Measurements from ENCODE around the gene KIAA0753. TPM values are rescaled to one million over a fixed set of nuclear protein-coding genes. Genes with fewer than 3 reads are reported as not detected.
A peak's percentile ranks its signal among the peaks of the same experiment; 100 is the strongest.

KIAA0753 gene
- total RNA-seq, 1 donor from 2014 or later, result 18.2 TPM

DNA sequence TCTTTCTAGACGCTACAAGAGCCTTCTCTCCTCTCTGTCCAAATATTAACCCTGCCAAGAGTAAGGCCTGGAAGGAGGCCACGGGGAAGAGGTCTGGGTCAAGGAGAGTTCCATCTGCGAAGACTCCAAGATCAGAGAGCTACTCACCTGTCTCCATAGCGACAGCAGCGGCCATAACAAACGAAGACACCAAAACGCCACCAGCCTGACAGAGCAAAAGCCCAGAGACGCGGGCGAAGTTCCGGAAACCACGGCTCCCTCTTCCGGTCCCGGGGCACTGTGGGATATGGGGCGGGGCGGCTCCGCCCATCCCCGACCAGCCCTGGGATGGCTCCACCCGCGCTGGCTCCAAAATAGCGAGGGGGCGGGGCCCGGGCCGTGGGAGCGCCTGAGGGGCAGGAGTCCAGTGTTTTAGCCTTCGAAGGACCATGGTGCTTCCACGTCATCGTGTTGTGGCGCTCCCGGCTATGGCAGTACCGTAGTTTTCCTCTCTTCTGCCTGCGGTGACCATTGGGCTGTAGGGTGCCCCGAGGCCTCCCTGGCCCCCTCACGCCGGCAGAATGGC lies 10.9 kb upstream of the KIAA0753 start, which contains the start of the genes C17orf100 and MED31:
Gene C17orf100, plus strand, starts transcription at position 409 of the 565 bp plus-strand sequence. Its CDS starts 152 bp downstream, at position 561.
Gene MED31, minus strand, starts transcription at position 252 of the 565 bp plus-strand sequence. Its CDS starts 77 bp downstream, at position 175.
- H3K4me3 Mint-ChIP-seq, result peak within 1 kb of the TSS; percentile 100
- H3K4me1 Mint-ChIP-seq (ENCODE audit: low read depth), result peaks cover 69% of the 10 kb centered on the region
- intact Hi-C loops (cut with micrococcal nuclease), result loop anchor here (1.0 to 5.0 kb wide), 5 partner anchors 11 to 1731 kb away; partner anchors contain the start of genes KIAA0753, RPL26 and TEKT1
- H3K27ac Mint-ChIP-seq, result peak within 1 kb of the TSS; percentile 100
- H3K9me3 Mint-ChIP-seq, result no peaks in the 10 kb centered on the region
- peak; percentile 95 for DNase-seq (ENCODE audit: low spot score)
- H3K27me3 Mint-ChIP-seq (ENCODE audit: insufficient read depth), result peaks cover 17% of the 10 kb centered on the region
- H3K36me3 Mint-ChIP-seq (ENCODE audit: low read depth), result peaks cover 26% of the 10 kb centered on the region

DNA sequence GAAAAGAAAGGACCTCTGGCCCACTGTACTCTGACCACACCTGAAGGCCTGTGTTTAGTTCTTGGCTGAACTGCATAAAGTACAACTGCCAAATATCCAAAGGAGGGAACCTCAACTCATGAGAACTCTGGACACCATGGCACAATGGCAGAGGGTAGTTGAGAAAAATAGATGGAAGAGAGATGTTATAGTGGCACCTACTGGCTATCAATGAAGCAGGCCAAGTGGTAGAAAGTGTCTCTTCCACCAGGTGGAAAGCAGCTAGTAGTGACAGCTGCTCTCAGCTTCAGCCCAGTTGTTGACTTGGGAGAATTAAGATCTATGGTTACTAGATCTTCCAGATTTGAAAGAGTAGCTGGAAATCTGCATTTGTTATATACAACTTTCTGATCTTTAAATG lies 7.7 kb upstream of the KIAA0753 start:
- Mint-ChIP-seq H3K4me3 (no peak overlapping the region), H3K4me1 (ENCODE audit: low read depth) (peaks cover 64% of the 10 kb centered on the region), H3K36me3 (ENCODE audit: low read depth) (peaks cover 41% of the 10 kb centered on the region), H3K27ac (no peak overlapping the region), H3K27me3 (ENCODE audit: insufficient read depth) (peaks cover under 1% of the 10 kb centered on the region), H3K9me3 (no peaks in the 10 kb centered on the region)
- no peak for DNase-seq (ENCODE audit: low spot score)
- intact Hi-C loops (cut with micrococcal nuclease), result loop anchor here (10.0 kb wide), 2 partner anchors 203 to 1163 kb away; partner anchors contain the start of genes DERL2, MIS12 and PIMREG

DNA sequence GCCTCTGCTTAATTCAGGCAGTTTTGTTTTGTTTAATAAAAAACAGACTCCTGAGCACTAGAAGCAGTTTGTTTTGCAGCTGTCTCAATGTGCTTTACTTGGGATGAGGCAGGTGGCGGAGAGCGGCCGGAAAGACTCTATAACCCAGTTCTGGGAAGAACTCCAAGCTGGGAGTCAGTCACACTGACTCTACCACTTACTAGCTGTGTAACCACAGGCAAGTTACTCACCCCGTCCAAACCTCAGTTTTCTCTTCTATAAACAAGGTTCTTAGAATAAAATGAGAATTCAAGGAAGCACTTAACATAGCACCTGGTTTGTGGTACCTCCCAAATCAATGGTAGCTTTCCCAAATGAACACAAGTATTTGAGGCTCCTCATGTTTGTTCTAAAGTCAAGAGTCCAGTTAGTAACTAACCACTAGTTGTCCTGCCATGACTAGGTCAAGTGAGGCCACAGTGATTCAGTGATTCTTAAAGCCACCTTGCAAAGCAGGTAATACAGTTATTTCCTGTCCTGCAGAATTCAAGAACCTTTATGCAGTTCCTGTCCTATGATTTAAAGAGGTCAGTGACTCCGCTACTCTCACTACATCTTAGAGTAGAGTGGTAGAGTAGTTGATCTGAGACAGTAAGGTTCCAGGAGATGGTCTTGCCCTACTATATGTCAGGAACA lies 3.1 kb upstream of the KIAA0753 start:
- H3K27ac Mint-ChIP-seq, result no peak overlapping the region
- no peak overlapping the region for H3K4me3 Mint-ChIP-seq
- intact Hi-C loops (cut with micrococcal nuclease), result loop anchor here (5.0 to 10.0 kb wide), 5 partner anchors 86 to 1159 kb away; partner anchors contain the start of genes DERL2, MIS12, NLRP1 and PIMREG

GRCh38 chr17:6642592-6642991 lies 2.1 kb upstream of the KIAA0753 start:
- Mint-ChIP-seq H3K4me3 (peak overlapping the region; percentile 97), H3K9me3 (no peaks in the 10 kb centered on the region), H3K4me1 (ENCODE audit: low read depth) (peaks cover 61% of the 10 kb centered on the region), H3K36me3 (ENCODE audit: low read depth) (peaks cover 37% of the 10 kb centered on the region), H3K27ac (peak overlapping the region; percentile 71), H3K27me3 (ENCODE audit: insufficient read depth) (no peaks in the 10 kb centered on the region)
- intact Hi-C loops (cut with micrococcal nuclease), result loop anchor here (5.0 to 10.0 kb wide), 5 partner anchors 85 to 1158 kb away; partner anchors contain the start of genes DERL2, MIS12, NLRP1 and PIMREG
- no peak for DNase-seq (ENCODE audit: low spot score)

More for the DNA sequence above, 3.1 kb upstream of the KIAA0753 start:
- no peak for DNase-seq (ENCODE audit: low spot score)
- Mint-ChIP-seq H3K36me3 (ENCODE audit: low read depth) (peaks cover 47% of the 10 kb centered on the region), H3K27me3 (ENCODE audit: insufficient read depth) (no peaks in the 10 kb centered on the region), H3K4me1 (ENCODE audit: low read depth) (peaks cover 64% of the 10 kb centered on the region), H3K9me3 (no peaks in the 10 kb centered on the region)

- peaks cover 60% of the 10 kb centered on the region for H3K4me1 Mint-ChIP-seq (ENCODE audit: low read depth)
- no peaks in the 10 kb centered on the region for H3K9me3 Mint-ChIP-seq
- intact Hi-C loops (cut with micrococcal nuclease), result loop anchor here (2.0 to 10.0 kb wide), 7 partner anchors 67 to 1157 kb away; partner anchors contain the start of genes DERL2, MIS12, NLRP1 and PIMREG
- peaks cover 32% of the 10 kb centered on the region for H3K36me3 Mint-ChIP-seq (ENCODE audit: low read depth)
- H3K4me3 Mint-ChIP-seq, result peak overlapping the region; percentile 97
- no peaks in the 10 kb centered on the region for H3K27me3 Mint-ChIP-seq (ENCODE audit: insufficient read depth)
- H3K27ac Mint-ChIP-seq, result peak overlapping the region; percentile 99
- no peak for DNase-seq (ENCODE audit: low spot score)
Observed at GRCh38 chr17:6641247-6641863, 844 bp upstream of the KIAA0753 start.

DNA sequence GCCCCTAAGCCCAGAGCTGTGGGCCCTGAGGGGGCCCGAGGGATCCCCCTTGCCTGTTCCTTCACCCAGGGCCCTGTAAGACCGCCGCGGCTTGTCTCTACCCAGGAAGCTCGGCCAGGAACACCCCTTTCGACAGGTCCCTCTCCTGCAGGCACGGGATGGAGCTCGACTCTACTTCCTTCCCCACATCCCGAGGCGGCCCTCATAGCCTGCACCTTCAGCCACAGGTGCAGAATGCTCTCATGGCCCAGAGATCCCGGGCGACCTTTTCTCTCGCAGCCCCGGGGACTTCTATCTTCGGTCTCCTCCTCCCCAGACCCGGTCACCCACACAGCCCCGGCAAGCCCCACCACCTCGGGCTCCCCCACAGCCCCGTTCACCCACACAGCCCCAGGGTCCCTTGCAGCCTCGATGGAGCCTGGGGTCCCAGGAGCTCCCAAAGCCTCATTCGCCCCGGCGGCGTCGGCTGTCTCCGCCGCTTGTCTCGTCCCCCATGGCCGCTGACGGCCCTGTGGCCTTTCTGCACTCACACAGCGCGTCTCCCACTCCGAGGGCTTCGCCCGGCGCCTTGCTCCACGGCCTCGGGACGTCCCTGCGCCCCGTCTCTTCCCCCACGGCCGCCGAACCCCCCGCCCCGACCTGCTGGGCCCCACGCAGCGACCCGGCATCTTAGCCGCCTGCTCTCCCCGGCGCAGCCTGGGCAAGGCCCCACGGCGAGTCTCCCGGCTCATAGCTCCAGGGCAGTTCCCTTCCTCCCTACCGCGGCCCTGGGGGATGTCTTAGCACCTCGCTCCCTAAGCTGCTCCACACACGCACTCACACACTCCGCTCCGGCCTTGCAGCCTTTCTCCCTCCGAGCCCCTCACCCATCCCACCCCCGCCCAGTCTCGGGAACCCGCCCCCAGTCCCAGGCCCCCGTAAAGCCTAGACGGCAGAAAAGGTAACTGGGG lies 650 bp downstream of the KIAA0753 start:
- Mint-ChIP-seq H3K36me3 (ENCODE audit: low read depth) (peaks cover 28% of the 10 kb centered on the region), H3K27ac (peak overlapping the region; percentile 99), H3K9me3 (no peaks in the 10 kb centered on the region), H3K4me1 (ENCODE audit: low read depth) (peaks cover 55% of the 10 kb centered on the region), H3K4me3 (peak overlapping the region; percentile 97), H3K27me3 (ENCODE audit: insufficient read depth) (no peaks in the 10 kb centered on the region)
- DNase-seq (ENCODE audit: low spot score), result no peak
- intact Hi-C loops (cut with micrococcal nuclease), result loop anchor here (1.0 to 10.0 kb wide), 8 partner anchors 11 to 1155 kb away; partner anchors contain the start of genes C17orf100, DERL2, MED31 and MIS12

- Mint-ChIP-seq H3K27ac (peak overlapping the region; percentile 72), H3K27me3 (ENCODE audit: insufficient read depth) (no peaks in the 10 kb centered on the region), H3K9me3 (no peaks in the 10 kb centered on the region), H3K36me3 (ENCODE audit: low read depth) (peaks cover 27% of the 10 kb centered on the region), H3K4me3 (peak overlapping the region; percentile 97), H3K4me1 (ENCODE audit: low read depth) (peaks cover 47% of the 10 kb centered on the region)
- intact Hi-C loops (cut with micrococcal nuclease), result no loop called here
- no peak for DNase-seq (ENCODE audit: low spot score)
Observed at GRCh38 chr17:6639014-6639585, 1.4 kb downstream of the KIAA0753 start.

DNA sequence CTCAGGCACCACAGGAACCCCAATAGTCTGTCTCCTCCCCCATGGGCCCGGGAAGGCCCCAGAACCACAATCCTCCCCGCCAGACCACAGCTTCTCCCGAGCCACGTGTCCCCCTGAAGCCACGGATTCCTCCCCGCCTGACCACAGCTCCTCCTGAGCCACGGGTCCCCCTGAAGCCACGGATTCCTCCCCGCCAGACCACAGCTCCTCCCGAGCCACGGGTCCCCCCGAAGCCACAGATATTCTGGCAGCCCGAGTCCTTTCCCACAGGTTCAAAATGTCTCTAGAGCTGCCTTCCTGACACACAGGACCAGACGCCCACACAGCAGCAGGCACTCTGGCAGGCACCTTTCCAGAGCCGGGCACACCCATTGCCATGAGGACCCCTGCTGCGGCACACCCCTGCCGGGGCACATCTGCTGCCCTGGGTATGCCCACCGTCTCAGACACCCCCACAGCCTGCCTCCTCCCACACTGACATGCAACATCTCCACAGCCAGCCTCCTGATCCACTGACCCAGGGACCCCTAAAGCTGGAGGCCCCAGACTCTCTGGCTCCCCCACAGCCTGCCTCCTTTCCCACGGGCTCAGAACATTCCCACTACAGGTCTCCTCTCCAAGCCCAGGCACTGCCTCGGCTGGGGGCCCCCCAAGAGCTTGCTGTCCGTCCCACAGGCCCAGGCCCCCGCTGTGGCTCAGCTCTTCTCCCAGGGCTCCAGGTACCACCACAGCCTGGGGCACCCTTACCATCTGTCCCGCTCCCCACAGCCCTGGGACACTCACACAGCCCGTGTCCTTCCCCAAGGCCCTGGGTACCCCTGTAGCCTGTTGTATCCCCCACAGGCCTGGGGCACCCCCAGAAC lies 2.2 kb downstream of the KIAA0753 start:
- Mint-ChIP-seq H3K27ac (no peak overlapping the region), H3K4me1 (ENCODE audit: low read depth) (peaks cover 39% of the 10 kb centered on the region), H3K4me3 (peak overlapping the region; percentile 97), H3K36me3 (ENCODE audit: low read depth) (peaks cover 24% of the 10 kb centered on the region), H3K27me3 (ENCODE audit: insufficient read depth) (no peaks in the 10 kb centered on the region), H3K9me3 (no peaks in the 10 kb centered on the region)
- no peak for DNase-seq (ENCODE audit: low spot score)
- intact Hi-C loops (cut with micrococcal nuclease), result no loop called here

DNA sequence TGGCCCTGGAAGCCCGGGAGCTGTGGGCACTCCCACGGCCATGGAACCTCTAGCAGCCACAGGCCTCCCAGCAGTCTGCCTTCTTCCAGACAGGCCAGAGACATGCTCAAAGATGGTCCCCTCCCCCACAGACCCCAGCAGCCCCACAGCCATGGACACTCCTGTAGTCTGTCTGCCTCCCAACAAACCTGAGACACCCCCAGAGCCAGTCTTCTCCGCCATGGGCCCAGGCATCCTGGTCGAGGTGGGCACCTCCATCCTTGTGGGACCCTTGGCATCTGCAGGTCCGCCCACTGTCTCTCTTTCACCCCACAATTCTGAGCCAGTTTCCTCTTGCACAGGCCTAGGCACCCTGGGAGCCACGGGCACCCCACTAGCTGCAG lies 3.1 kb downstream of the KIAA0753 start:
- Mint-ChIP-seq H3K9me3 (no peaks in the 10 kb centered on the region), H3K4me1 (ENCODE audit: low read depth) (peaks cover 30% of the 10 kb centered on the region), H3K27ac (no peak overlapping the region), H3K36me3 (ENCODE audit: low read depth) (peaks cover 21% of the 10 kb centered on the region), H3K27me3 (ENCODE audit: insufficient read depth) (no peaks in the 10 kb centered on the region), H3K4me3 (no peak overlapping the region)
- no peak for DNase-seq (ENCODE audit: low spot score)
- intact Hi-C loops (cut with micrococcal nuclease), result no loop called here

DNA sequence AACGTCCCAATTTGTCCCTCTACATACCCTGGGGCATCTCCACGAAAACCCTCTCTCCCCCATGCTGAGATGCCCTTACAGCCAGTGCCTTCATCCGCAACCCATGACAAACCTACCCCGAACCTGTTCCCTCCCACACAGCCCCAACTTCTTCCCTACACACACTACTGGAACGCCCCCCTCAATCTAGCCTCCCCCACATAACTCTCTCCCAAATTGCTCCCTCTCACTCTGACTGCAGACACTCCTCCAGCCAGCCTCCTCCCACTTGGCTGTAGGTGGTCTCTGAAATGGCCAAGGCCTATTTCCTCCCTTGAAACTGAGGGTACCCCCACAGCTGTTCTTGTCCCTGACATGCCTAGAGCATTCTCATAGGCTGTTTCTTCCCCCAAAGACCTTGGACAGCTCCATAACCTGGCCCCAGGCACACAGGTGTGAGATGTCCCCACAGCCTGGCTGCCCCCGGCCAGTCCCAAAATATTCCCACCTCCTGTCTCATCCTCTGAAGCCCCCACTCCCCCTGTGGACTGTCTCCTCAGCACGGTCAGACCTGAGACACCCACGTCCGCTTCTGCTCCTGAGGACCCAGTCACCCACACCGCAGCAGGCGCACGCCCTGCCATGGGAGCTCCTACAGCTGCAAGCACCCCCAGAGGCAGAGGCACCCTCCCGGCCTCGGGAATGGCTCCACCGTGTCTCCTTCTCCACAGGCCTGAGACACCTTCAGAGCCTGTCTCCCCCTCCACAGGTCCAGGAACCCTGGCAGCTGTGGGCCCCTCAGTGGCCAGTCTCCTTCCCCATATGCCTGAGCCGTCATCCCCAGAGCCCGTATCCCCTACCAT lies 3.7 kb downstream of the KIAA0753 start:
- peaks cover 21% of the 10 kb centered on the region for H3K36me3 Mint-ChIP-seq (ENCODE audit: low read depth)
- intact Hi-C loops (cut with micrococcal nuclease), result no loop called here
- H3K4me1 Mint-ChIP-seq (ENCODE audit: low read depth), result peaks cover 24% of the 10 kb centered on the region
- no peak for DNase-seq (ENCODE audit: low spot score)
- no peak overlapping the region for H3K27ac Mint-ChIP-seq
- no peaks in the 10 kb centered on the region for H3K27me3 Mint-ChIP-seq (ENCODE audit: insufficient read depth)
- no peaks in the 10 kb centered on the region for H3K9me3 Mint-ChIP-seq
- H3K4me3 Mint-ChIP-seq, result no peak overlapping the region

Data from activated T-helper 1 cell treated with anti-CD3 and anti-CD28 coated beads, Interleukin-12 subunit alpha, Interleukin-12 subunit beta, Interleukin-2, Interleukin-4 antibody, amounts not matched to agents 30 ng/mL and 10 ng/mL and 1 ng/mL, durations not matched to agents 14 hours and 24 hours and 36 hours (primary cell).